ENCODE data around the gene HEATR5A. TPM values are rescaled to one million over a fixed set of nuclear protein-coding genes. Genes with fewer than 3 reads are reported as not detected.

HEATR5A gene
- total and polyA plus RNA-seq, 2 of the 13 experiments (the other 11 are each of a cell fraction or from before 2014, with no cell fraction given) = 36.4 to 105 TPM

GRCh38 chr14:31456841-31457664, 36.7 kb upstream of the HEATR5A start, which contains the start of gene DTD2 (continued):
- TF ChIP-seq ZNF737 (CRISPR knock-in tag; IDR thresholded peaks at IDR 0.05; ENCODE audit: borderline replicate concordance) (no peak; the same call in 1 of the 2 replicates), ZNF770 (CRISPR knock-in tag; IDR thresholded peaks at IDR 0.05) (peak; percentile 89), ZSCAN29 (CRISPR knock-in tag; conservative IDR thresholded peaks at IDR 0.05) (peak; percentile 99), ZNF619 (CRISPR knock-in tag; IDR thresholded peaks at IDR 0.05) (peak; percentile 100), SMAD3 (CRISPR knock-in tag; IDR thresholded peaks at IDR 0.05) (peak; percentile 99), ZNF337 (CRISPR knock-in tag; IDR thresholded peaks at IDR 0.05; ENCODE audit: borderline replicate concordance, low read depth) (peak; percentile 99), ZNF354B (CRISPR knock-in tag; IDR thresholded peaks at IDR 0.05) (no peak), PATZ1 (CRISPR knock-in tag; IDR thresholded peaks at IDR 0.05) (peak; percentile 97), KLF6 (CRISPR knock-in tag; IDR thresholded peaks at IDR 0.05) (peak; percentile 99), TRAFD1 (CRISPR knock-in tag; IDR thresholded peaks at IDR 0.05; ENCODE audit: borderline replicate concordance) (peak; percentile 98; the same call in 1 of the 2 replicates), TBX3 (IDR thresholded peaks at IDR 0.05; ENCODE audit: borderline replicate concordance) (peak; percentile 60; the same call in 1 of the 2 replicates), ZSCAN22 (CRISPR knock-in tag; IDR thresholded peaks at IDR 0.05) (peak; percentile 93)
